ENCODE measurements around the gene CYTH2. TPM values are rescaled to one million over a fixed set of nuclear protein-coding genes. Genes with fewer than 3 reads are reported as not detected.

Gene CYTH2
- total RNA-seq, 1 experiment from 2014 or later, result 72.6 TPM

GRCh38 chr19:48477698-48478338 is 8.6 kb downstream of the CYTH2 start:
- CTCF ChIA-PET, result no interaction called here

GRCh38 chr19:48478339-48479256 is 9.4 kb downstream of the CYTH2 start:
- no peak overlapping the region for H3K27ac Mint-ChIP-seq
- no peak for DNase-seq (ENCODE audit: low spot score)
- no peak overlapping the region for H3K4me3 Mint-ChIP-seq
- H3K36me3 Mint-ChIP-seq, result peaks cover 23% of the 10 kb centered on the region
- ATAC-seq, result no peak
- CTCF ChIA-PET, result interaction anchor here (1.7 to 1.8 kb wide), 2 partner anchors 11 to 106 kb away, joined by 9 to 11 read pairs; no protein-coding TSS in a partner anchor
- POLR2A ChIA-PET, result interaction anchor here (0.5 kb wide), 1 partner anchor 27 kb away, joined by 3 read pairs; no protein-coding TSS in a partner anchor
- peaks cover 20% of the 10 kb centered on the region for H3K4me1 Mint-ChIP-seq
- H3K9me3 Mint-ChIP-seq, result no peaks in the 10 kb centered on the region
- TF ChIP-seq FOXJ3 (CRISPR knock-in tag; IDR thresholded peaks at IDR 0.05; ENCODE audit: borderline replicate concordance) (no peak), MXD4 (CRISPR knock-in tag; IDR thresholded peaks at IDR 0.05; ENCODE audit: borderline replicate concordance) (no peak), OVOL2 (CRISPR knock-in tag; IDR thresholded peaks at IDR 0.05; ENCODE audit: borderline replicate concordance) (no peak), RORB (CRISPR knock-in tag; IDR thresholded peaks at IDR 0.05) (no peak), ETV6 (CRISPR knock-in tag; IDR thresholded peaks at IDR 0.05) (no peak), EMX1 (CRISPR knock-in tag; IDR thresholded peaks at IDR 0.05) (no peak), HMGA2 (CRISPR knock-in tag; IDR thresholded peaks at IDR 0.05) (no peak)
- TF ChIP-seq, protein P1, sequence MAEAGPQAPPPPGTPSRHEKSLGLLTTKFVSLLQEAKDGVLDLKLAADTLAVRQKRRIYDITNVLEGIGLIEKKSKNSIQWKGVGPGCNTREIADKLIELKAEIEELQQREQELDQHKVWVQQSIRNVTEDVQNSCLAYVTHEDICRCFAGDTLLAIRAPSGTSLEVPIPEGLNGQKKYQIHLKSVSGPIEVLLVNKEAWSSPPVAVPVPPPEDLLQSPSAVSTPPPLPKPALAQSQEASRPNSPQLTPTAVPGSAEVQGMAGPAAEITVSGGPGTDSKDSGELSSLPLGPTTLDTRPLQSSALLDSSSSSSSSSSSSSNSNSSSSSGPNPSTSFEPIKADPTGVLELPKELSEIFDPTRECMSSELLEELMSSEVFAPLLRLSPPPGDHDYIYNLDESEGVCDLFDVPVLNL (CRISPR knock-in tag; IDR thresholded peaks at IDR 0.05; ENCODE audit: borderline replicate concordance, low read depth), result no peak
- H3K27me3 Mint-ChIP-seq (ENCODE audit: low read depth), result peaks cover under 1% of the 10 kb centered on the region; the same call in 1 of the 2 replicates

More at GRCh38 chr19:48477698-48478338, 8.6 kb downstream of the CYTH2 start:
- Mint-ChIP-seq H3K4me3 (no peak overlapping the region), H3K36me3 (peaks cover 31% of the 10 kb centered on the region), H3K27me3 (ENCODE audit: low read depth) (no peaks in the 10 kb centered on the region), H3K4me1 (peaks cover 18% of the 10 kb centered on the region), H3K9me3 (no peaks in the 10 kb centered on the region), H3K27ac (no peak overlapping the region)
- no peak for ATAC-seq
- DNase-seq (ENCODE audit: low spot score), result no peak
- TF ChIP-seq TEAD1 (CRISPR knock-in tag; IDR thresholded peaks at IDR 0.05) (no peak), ZNF281 (CRISPR knock-in tag; IDR thresholded peaks at IDR 0.05) (no peak), E2F5 (CRISPR knock-in tag; IDR thresholded peaks at IDR 0.05) (no peak), ESRRA (CRISPR knock-in tag; IDR thresholded peaks at IDR 0.05; ENCODE audit: borderline replicate concordance) (no peak), NR3C1 (CRISPR knock-in tag; conservative IDR thresholded peaks at IDR 0.05; ENCODE audit: low read depth) (no peak), NFATC4 (CRISPR knock-in tag; IDR thresholded peaks at IDR 0.05) (no peak), ETV6 (CRISPR knock-in tag; IDR thresholded peaks at IDR 0.05) (no peak), RORB (CRISPR knock-in tag; IDR thresholded peaks at IDR 0.05) (no peak), HMGA2 (CRISPR knock-in tag; IDR thresholded peaks at IDR 0.05) (no peak), FOXP1 (CRISPR knock-in tag; IDR thresholded peaks at IDR 0.05; ENCODE audit: borderline replicate concordance) (no peak)
- TF ChIP-seq, protein P2, sequence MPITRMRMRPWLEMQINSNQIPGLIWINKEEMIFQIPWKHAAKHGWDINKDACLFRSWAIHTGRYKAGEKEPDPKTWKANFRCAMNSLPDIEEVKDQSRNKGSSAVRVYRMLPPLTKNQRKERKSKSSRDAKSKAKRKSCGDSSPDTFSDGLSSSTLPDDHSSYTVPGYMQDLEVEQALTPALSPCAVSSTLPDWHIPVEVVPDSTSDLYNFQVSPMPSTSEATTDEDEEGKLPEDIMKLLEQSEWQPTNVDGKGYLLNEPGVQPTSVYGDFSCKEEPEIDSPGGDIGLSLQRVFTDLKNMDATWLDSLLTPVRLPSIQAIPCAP (CRISPR knock-in tag; IDR thresholded peaks at IDR 0.05), result no peak
- TF ChIP-seq, protein P3, sequence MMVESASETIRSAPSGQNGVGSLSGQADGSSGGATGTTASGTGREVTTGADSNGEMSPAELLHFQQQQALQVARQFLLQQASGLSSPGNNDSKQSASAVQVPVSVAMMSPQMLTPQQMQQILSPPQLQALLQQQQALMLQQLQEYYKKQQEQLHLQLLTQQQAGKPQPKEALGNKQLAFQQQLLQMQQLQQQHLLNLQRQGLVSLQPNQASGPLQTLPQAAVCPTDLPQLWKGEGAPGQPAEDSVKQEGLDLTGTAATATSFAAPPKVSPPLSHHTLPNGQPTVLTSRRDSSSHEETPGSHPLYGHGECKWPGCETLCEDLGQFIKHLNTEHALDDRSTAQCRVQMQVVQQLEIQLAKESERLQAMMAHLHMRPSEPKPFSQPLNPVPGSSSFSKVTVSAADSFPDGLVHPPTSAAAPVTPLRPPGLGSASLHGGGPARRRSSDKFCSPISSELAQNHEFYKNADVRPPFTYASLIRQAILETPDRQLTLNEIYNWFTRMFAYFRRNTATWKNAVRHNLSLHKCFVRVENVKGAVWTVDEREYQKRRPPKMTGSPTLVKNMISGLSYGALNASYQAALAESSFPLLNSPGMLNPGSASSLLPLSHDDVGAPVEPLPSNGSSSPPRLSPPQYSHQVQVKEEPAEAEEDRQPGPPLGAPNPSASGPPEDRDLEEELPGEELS (CRISPR knock-in tag; IDR thresholded peaks at IDR 0.05), result no peak
- POLR2A ChIA-PET, result interaction anchor here (0.5 kb wide), 1 partner anchor 26 kb away, joined by 3 read pairs; no protein-coding TSS in a partner anchor

Measured in WTC11 (cell line).